HepG2 (cell line): ENCODE results near the gene KIF22. TPM values are rescaled to one million over a fixed set of nuclear protein-coding genes. Genes with fewer than 3 reads are reported as not detected.

ENCODE experiments used
- AFF4 ChIP-seq: sonication (generic); formaldehyde crosslinking; IDR thresholded peaks from 2 replicates; pipeline ENCODE4 v1.4.0; 2020; ENCODE audit warnings: missing genetic modification reagents
- BCLAF1 ChIP-seq: fragments of 450-650 bp; IDR thresholded peaks from 2 replicates; pipeline ENCODE4 v1.6.1; 2017; ENCODE audit warnings: mild to moderate bottlenecking
- CAMTA2 ChIP-seq: sonication (generic); formaldehyde crosslinking; IDR thresholded peaks from 2 replicates; pipeline ENCODE4 v1.4.0; 2020; ENCODE audit warnings: mild to moderate bottlenecking, missing genetic modification reagents, borderline replicate concordance
- DR1 ChIP-seq: sonication (generic); formaldehyde crosslinking; IDR thresholded peaks from 2 replicates; pipeline ENCODE4 v1.8.0; 2021; ENCODE audit warnings: mild to moderate bottlenecking, missing genetic modification reagents, inconsistent platforms
- HMG20A ChIP-seq: IDR thresholded peaks from 2 replicates; pipeline ENCODE4 v1.6.1; 2016; ENCODE audit warnings: borderline replicate concordance
- KLF11 ChIP-seq: IDR thresholded peaks from 2 replicates; pipeline ENCODE4 v1.6.1; 2016; ENCODE audit warnings: missing compliant biosample characterization
- MED1 ChIP-seq: sonication (generic); formaldehyde crosslinking; IDR thresholded peaks from 2 replicates; pipeline ENCODE4 v1.4.0; 2020; ENCODE audit warnings: missing genetic modification reagents
- NR2F6 ChIP-seq, 2 experiments: IDR thresholded peaks; 2 replicates each; pipeline ENCODE4 v1.6.1; 2016; ENCODE audit warnings: antibody characterized with exemption in 1 of 2, mild to moderate bottlenecking in 1 of 2
- PRPF4 ChIP-seq: fragments of 200-400 bp; formaldehyde crosslinking; IDR thresholded peaks from 2 replicates; pipeline ENCODE4 v1.6.1; 2016; ENCODE audit warnings: low read length, low read depth; ENCODE audit not compliant: poor library complexity, severe bottlenecking
- RBAK ChIP-seq: sonication (generic); formaldehyde crosslinking; IDR thresholded peaks from 2 replicates; pipeline ENCODE4 v1.5.1; 2020; ENCODE audit warnings: mild to moderate bottlenecking, missing genetic modification reagents
- SKI ChIP-seq: fragments of 450-650 bp; IDR thresholded peaks from one replicate; pipeline ENCODE4 v1.6.1; 2018; ENCODE audit warnings: mild to moderate bottlenecking; ENCODE audit not compliant: partially characterized antibody
- SYNCRIP ChIP-seq: fragments of 200-400 bp; formaldehyde crosslinking; IDR thresholded peaks from 2 replicates; pipeline ENCODE4 v1.6.1; 2018; ENCODE audit warnings: mild to moderate bottlenecking, low read depth, low read length; ENCODE audit not compliant: insufficient read depth
- TARDBP ChIP-seq: sonication (generic); formaldehyde crosslinking; IDR thresholded peaks from 2 replicates; pipeline ENCODE4 v1.8.0; 2022; ENCODE audit warnings: mild to moderate bottlenecking, missing genetic modification reagents
- ZHX2 ChIP-seq, 2 experiments: sonication (generic) in 1 of 2; formaldehyde crosslinking in 1 of 2; IDR thresholded peaks; 2 replicates each; pipeline versions ENCODE4 v1.6.1 to v1.9.0; 2014 to 2022; ENCODE audit warnings: antibody characterized with exemption in 1 of 2, borderline replicate concordance in 1 of 2, inconsistent platforms in 1 of 2, low read depth in 1 of 2, missing genetic modification reagents in 1 of 2
- ZMYM4 ChIP-seq: sonication (generic); formaldehyde crosslinking; IDR thresholded peaks from 2 replicates; pipeline ENCODE4 v1.8.1; 2023; ENCODE audit warnings: mild to moderate bottlenecking, missing genetic modification reagents
- ZNF367 ChIP-seq: sonication (generic); formaldehyde crosslinking; IDR thresholded peaks from 2 replicates; pipeline ENCODE4 v1.4.0; 2020; ENCODE audit warnings: missing genetic modification reagents, borderline replicate concordance
- ZNF607 ChIP-seq: sonication (generic); formaldehyde crosslinking; IDR thresholded peaks from 2 replicates; pipeline ENCODE4 v1.5.1; 2020; ENCODE audit warnings: missing genetic modification reagents, mild to moderate bottlenecking, borderline replicate concordance
- polyA plus RNA-seq, 8 experiments: library from polyadenylated mRNA; depleted of rRNA in 3 of 8; stranded (reverse) in 7 of 8; unstranded in 1 of 8; fragments of >200 nt; fragmentation: Illumina TruSeq in 4 of 8; extraction: Trizol in 4 of 8; gene quantifications; 2 replicates each; pipeline versions ENCODE4 v1.2.1 to v1.2.3, GENCODE V29; 2011 to 2016; ENCODE audit warnings: low read depth in 4 of 8, missing spikeins in 1 of 8, mixed read lengths in 1 of 8; ENCODE audit not compliant: insufficient read depth in 1 of 8
- total RNA-seq, 5 experiments: library from RNA; depleted of rRNA; stranded (reverse); fragments of >200 nt; fragmentation: Illumina TruSeq; extraction: Trizol; gene quantifications; 2 replicates each; pipeline ENCODE4 v1.2.3, GENCODE V29; 2016; ENCODE audit warnings: low read depth in 1 of 5

Gene KIF22
- total and polyA plus RNA-seq, 2 of the 13 experiments (the other 11 are each of a cell fraction or from before 2014, with no cell fraction given) = 95.8 to 118 TPM

GRCh38 chr16:29784901-29785500, 5.5 kb upstream of the KIF22 start (continued):
- no peak for TF ChIP-seq BCLAF1
- TF ChIP-seq AFF4 (CRISPR knock-in tag) = no peak
- no peak for TF ChIP-seq ZHX2 (IDR thresholded peaks at IDR 0.05; ENCODE audit: low read depth)
- no peak for TF ChIP-seq ZHX2 (CRISPR knock-in tag; IDR thresholded peaks at IDR 0.05; ENCODE audit: borderline replicate concordance)
- no peak for TF ChIP-seq SKI
- no peak for TF ChIP-seq NR2F6 (IDR thresholded peaks at IDR 0.05)
- TF ChIP-seq NR2F6 (CRISPR knock-in tag; IDR thresholded peaks at IDR 0.05) = peak; percentile 59; the same call in 1 of the 2 replicates
- TF ChIP-seq DR1 (CRISPR knock-in tag) = no peak
- TF ChIP-seq CAMTA2 (CRISPR knock-in tag) = no peak
- TF ChIP-seq MED1 (CRISPR knock-in tag) = peak; percentile 55; the same call in 1 of the 2 replicates
- peak; percentile 29; the same call in 1 of the 2 replicates for TF ChIP-seq ZMYM4
- TF ChIP-seq HMG20A = no peak
- no peak for TF ChIP-seq PRPF4
- TF ChIP-seq SYNCRIP = no peak
- no peak for TF ChIP-seq ZNF367 (CRISPR knock-in tag)
- 0 out of 2 replicates have a peak, but pooled peaks have one; percentile 52 for TF ChIP-seq TARDBP (CRISPR knock-in tag)
- peak; percentile 32; the same call in 1 of the 2 replicates for TF ChIP-seq KLF11 (CRISPR knock-in tag)
- TF ChIP-seq RBAK (CRISPR knock-in tag) = no peak
- no peak; the same call in 1 of the 2 replicates for TF ChIP-seq ZNF607 (CRISPR knock-in tag)
